GOT3 (cell line): ENCODE results near the gene ANKUB1.

Experiments used
- DNase-seq: peaks from one replicate; lab custom pipeline; 2025; ENCODE audit warnings: mixed read lengths; lab: John Stamatoyannopoulos, UW

Gene ANKUB1

DNA sequence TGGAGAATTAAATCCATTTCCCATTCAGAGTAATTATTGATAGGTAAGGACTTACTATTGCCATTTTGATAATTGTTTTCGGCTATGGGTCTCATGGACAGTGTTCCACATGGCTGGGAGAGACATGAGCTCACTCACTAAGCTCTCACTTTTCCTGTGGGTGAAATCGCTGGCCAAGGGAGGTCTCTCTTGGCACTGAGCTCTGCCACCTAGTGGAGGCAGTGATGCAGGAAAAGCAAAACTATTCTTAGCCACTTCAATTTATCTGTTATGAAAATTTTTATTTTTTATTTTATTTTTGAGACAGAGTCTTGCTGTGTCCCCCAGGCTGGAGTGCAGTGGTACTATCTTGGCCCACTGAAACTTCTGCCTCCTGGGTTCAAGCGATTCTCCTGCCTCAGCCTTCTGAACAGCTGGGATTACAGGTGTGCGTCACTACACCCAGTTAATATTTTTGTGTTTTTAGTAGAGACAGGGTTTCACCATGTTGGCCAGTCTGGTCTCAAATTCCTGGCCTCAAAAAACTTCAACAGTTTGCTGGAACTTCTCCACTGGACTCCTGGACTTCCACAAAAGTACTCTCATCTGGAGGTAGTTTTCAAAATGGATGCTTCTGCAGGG is 16.0 kb upstream of the ANKUB1 start:
- peak; percentile 23 for DNase-seq

GRCh38 chr3:149806171-149806778 is 13.9 kb upstream of the ANKUB1 start:
- DNase-seq = no peak

DNA sequence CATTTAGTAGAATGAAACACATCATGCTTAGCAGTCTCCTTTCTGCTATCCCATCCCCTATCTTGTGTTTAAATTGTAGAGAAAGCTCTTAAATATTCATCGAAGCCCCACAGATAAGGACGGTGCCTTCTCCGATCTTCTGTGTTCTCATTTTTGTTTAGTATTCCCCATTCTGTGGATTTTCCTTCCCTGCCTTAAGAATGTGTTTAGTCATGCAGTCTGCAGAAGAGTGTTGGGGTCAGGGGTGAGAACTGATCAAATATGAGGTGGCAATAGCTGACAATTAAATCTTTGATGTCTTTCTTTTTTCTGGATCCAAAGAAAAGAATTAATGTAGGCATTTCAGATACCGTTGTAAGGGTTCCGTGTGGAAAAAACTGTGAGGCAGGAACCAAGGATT is 9.3 kb upstream of the ANKUB1 start:
- DNase-seq = no peak

DNA sequence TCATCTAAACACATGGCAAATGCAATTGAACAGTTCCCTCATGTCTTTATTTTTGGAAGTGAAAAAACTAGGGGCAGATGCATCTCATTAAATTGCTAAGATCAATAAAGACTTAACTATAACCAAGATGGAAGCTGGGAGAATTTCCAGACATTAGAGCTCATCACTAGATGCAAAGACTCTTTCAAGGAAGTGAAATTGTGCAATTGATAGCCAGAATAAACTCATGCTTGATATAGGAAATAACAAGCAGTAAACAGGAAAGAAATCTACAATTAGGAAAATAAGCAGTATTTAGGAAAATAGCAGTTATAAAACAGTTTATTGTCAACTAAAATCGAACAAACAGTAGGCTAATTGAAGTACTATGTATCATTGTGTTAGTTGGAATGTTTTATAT is 8.8 kb upstream of the ANKUB1 start:
- no peak for DNase-seq

DNA sequence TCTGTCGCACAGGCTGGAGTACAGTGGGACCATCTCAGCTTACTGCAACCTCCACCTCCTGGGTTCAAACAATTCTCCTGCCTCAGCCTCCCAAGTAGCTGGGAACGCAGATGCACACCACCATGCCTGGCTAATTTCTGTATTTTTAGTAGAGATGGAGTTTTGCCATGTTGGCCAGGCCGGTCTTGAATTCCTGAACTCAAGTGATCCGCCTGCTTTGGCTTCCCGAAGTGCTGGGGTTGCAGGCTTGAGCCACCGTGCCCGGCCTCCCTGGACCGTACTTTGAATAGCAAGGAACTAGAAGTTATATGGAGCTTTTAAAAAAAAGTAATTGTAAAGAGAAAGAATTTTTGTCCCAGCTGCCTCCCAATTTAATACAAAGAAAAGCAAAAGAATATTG is 8.3 kb upstream of the ANKUB1 start:
- no peak for DNase-seq

DNA sequence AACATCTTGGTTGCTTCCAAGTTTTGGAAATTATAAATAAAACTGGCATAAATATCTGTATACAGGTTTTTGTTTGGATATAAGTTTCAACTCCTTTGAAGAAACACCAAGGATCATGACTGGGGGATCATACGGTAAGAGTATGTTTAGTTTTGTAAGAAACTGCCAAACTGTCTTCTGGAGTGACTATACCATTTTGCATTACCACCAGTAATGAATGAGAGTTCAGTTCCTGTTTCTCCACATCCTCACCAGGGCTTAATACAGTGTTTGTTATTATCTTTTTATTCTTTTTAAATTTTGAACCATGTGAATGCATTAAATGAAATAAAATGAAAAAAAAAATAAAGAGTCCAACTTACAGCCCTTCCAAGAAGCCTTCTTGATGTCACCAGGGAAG is 3.7 kb upstream of the ANKUB1 start:
- no peak for DNase-seq

- no peak for DNase-seq
Observed at GRCh38 chr3:149790698-149791097, 1.7 kb downstream of the ANKUB1 start.

DNA sequence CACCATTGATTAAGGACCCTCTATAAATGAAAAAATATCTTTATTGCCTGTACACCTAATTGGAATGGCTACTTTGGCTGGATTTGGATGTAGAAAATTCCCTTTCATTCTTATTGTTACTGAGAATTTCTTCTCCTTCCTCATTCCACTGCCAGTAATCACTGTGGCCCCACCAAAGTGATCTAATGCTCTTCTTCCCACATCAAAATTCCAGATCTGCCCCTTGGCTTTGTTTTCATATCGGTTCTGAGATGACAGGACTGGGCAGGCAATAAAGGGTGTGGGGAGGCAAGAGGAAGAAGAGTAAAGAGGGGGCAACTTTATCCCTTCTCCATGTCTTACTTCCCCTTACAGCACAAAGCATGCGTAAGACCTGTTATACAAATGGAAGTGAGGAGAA is 2.1 kb downstream of the ANKUB1 start:
- no peak for DNase-seq

- DNase-seq = no peak
Observed at GRCh38 chr3:149784064-149784704, 8.2 kb downstream of the ANKUB1 start.

DNA sequence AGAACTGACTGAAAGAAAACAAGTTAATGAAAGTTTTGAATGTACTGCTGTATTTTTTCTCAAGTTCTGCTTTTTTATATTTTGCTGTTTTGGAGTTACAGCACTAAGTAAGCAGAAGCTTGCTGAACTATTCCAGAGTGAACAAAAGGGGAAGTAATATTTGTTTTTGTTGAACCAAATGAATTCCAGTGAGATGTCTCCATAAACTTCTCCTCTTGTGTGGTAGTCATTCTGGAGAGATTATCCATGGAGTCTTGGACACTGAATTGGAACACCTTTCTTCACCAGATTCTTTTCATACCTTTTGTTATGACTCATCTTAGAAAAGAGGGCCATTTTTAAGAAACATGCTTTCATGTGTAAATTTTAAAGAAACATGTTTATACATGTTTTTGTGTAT is 8.8 kb downstream of the ANKUB1 start:
- no peak for DNase-seq

GRCh38 chr3:149781741-149782140 is 10.6 kb downstream of the ANKUB1 start:
- DNase-seq = no peak

- no peak for DNase-seq
Observed at GRCh38 chr3:149781211-149781610, 11.1 kb downstream of the ANKUB1 start.

DNA sequence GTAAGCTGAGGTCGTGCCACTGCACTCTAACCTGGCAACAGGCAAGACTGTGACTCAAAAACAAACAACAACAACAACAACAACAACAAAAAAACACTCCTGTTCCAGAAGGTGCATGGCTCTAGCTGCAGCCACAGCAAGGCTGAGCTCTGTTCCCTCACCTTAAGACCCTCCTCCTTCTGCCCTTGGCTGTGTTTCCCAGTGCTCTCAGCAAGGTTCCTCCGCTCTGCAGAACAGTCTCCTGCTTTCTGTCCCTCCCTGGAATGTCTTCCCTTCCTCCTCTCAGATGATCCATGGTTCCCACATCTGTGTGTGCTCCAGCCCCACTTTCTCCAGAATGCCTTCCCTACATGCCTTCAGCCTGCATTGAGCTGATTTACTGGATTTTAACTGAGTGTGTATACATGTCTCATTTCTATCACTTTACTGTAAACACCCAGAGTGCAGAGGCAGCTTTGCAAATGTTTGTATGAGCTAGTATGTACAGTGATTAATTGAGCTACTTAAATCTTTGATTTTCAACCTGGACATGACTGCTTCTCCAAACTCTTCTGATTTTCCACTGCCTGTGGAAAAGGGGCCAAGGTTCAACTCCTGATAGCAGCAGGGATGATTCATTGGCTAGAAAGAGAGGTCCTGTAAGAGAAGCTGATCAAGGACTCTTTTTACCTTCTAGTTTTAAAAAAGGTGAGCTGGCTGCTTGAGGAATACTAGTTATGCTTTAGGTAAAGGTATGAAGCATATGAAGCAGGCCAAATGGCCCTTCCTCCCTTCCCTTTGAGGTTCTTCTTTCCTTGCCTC is 14.7 kb downstream of the ANKUB1 start:
- DNase-seq = no peak

DNA sequence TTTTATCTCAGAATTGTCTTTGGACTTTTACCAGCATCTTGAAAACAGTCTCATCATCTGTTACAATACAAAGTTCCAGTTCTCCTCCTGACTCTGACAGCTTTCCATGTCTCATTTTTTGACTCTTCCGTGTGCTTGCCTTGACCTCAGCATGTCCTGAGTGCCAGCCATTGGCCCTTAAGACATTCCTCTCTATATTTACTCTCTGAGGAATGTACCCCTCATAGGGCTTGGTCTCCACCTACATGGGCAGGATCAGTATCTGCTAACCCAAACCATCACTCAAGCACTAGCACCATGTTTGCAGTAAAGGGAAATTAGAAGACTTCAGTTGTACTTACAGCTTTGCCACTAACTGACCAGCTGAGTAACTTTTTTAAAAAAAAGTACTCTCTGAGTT is 16.2 kb downstream of the ANKUB1 start:
- no peak for DNase-seq

DNA sequence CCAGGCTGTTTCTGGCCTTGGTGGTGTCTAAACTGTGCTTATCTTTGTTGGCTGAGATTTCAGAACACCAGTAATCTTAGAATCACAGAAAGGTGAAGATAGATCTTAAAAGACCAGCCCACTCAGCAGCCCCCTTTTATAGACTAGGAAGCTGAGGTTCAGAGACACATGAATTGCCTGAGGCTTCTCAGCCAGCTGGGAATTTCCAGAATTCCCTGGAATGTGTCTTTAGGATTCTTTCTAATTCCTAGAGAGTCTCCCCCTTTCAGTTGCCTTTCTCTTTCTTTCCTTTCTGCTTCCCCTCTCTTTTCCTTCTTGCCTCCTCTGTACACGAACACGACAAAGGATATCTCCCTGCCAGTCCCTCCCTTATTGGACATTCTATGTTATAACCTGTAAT is 19.5 kb downstream of the ANKUB1 start:
- DNase-seq = no peak

GRCh38 chr3:149771652-149772271 is 20.6 kb downstream of the ANKUB1 start:
- no peak for DNase-seq

- DNase-seq = no peak
Observed at GRCh38 chr3:149770246-149770645, 22.1 kb downstream of the ANKUB1 start.

GRCh38 chr3:149768704-149769103 is 23.6 kb downstream of the ANKUB1 start:
- no peak for DNase-seq

DNA sequence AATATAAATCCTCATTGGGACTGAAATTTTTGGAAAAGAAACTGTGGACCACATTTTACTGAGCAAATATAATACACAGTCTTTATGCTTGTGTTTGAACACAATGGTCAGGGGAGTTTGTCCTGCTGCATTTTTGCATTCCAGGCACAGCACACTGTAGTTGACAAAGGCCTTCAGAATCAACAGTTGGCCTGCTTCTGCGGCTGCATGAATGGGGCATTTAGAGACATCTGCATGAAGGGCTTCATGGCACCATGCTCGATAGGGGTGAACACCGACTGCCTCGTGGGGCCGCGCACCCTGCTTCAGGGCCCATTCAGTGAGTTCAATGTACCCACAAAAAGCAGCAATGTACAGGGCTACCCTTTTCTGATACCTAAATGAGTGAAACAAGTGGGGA is 24.6 kb downstream of the ANKUB1 start:
- DNase-seq = no peak

GRCh38 chr3:149765762-149766334 is 26.5 kb downstream of the ANKUB1 start:
- DNase-seq = no peak

- no peak for DNase-seq
Observed at GRCh38 chr3:149764302-149764701, 28.1 kb downstream of the ANKUB1 start.

DNA sequence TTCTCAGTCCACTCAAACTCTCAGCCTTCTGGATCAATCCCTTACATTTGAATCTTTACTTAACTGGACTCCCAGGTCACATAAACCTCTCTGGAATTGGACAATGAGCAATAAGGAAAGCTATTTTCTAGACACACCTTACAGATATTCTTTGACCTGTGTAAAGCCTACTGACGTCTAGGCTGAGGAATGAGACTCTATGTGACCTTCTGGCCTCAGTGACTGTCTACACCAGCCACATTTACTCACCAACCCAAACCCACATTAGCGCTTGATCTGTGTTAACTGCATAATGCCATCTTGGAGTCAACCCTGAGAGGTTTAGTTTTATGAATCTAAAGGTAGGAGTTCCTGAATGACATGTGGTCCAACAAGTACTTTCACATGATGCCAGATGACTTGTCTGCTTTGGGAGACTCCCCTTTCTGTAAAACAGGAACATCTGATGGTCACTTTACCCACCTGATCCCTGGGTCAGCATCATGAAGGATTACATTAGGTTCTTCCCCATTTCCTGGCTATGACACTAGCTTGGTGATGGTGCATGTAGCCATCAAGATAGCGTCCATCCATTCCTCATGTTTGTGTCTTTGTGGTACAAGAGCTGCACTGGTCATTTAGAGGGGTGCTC is 28.7 kb downstream of the ANKUB1 start:
- no peak for DNase-seq
